Thoracic aorta endothelial cell (primary cell): Measurements from ENCODE around the gene SNX1. TPM values are rescaled to one million over a fixed set of nuclear protein-coding genes. Genes with fewer than 3 reads are reported as not detected.

ENCODE experiments used
- small RNA-seq: library from RNA; depleted of rRNA; stranded (forward); fragments of <200 nt; gene quantifications from one replicate; pipeline ENCODE3, GENCODE V24; 2012
- total RNA-seq: library from RNA; depleted of rRNA; stranded (reverse); fragments of >200 nt; gene quantifications from 2 replicates; pipeline ENCODE4 v1.2.3, GENCODE V29; 2012

The SNX1 gene
- 59.3 and 63.3 TPM in 2 replicates for total RNA-seq

GRCh38 chr15:64095795-64096667, at the start of gene SNX1:
Gene SNX1 (plus strand): TSS chr15:64095982. CDS start chr15:64096014, 32 bp downstream.

GRCh38 chr15:64046421-64047153, 49.2 kb upstream of the SNX1 start, which contains the start of gene DAPK2:
Gene DAPK2 (minus strand): TSS chr15:64046485. CDS start chr15:64040261, 6,224 bp downstream.

GRCh38 chr15:64093627-64094417, 2.0 kb upstream of the SNX1 start, which contains the start of gene CIAO2A:
Gene CIAO2A (minus strand): TSS chr15:64093838. CDS start chr15:64093768, 70 bp downstream.

GRCh38 chr15:64151727-64152506, 56.1 kb downstream of the SNX1 start, which contains the start of gene SNX22:
Gene SNX22 (plus strand): TSS chr15:64151731. CDS start chr15:64151776, 45 bp downstream.

GRCh38 chr15:64162869-64163658, 67.3 kb downstream of the SNX1 start, which contains the start of gene PPIB:
Gene PPIB (minus strand): TSS chr15:64163022. CDS start chr15:64162986, 36 bp downstream.

Small RNA genes within 50 kb of the gene (small RNA-seq; reads per million reads assigned to genes)
- not detected for gene RF00019

Other genes with a start within 250 kb of the SNX1 start
- gene DAPK2, start 49.5 kb upstream of the SNX1 start, total RNA-seq: 1.8 and 4.0 TPM in 2 replicates
- gene CIAO2A, start 2.1 kb upstream of the SNX1 start, total RNA-seq: 83.8 and 84.0 TPM in 2 replicates
- gene SNX22, start 55.7 kb downstream of the SNX1 start, total RNA-seq: 0.65 and 1.5 TPM in 2 replicates
- 648 and 695 TPM in 2 replicates for gene PPIB, start 67.0 kb downstream of the SNX1 start, total RNA-seq